Uterus (tissue), 4 donors: Measurements from ENCODE around the gene GARNL3. TPM values are rescaled to one million over a fixed set of nuclear protein-coding genes. Genes with fewer than 3 reads are reported as not detected.

Experiments
- DNase-seq, 2 donors: peaks; one replicate each; pipeline ENCODE4 v3.0.0-alpha.2; 2019 to 2020
- H3K27ac ChIP-seq, 2 donors: fragments of 200-600 bp; sonication (generic); 1 replicate in 1 of 2; 2 replicates in 1 of 2; pipeline ENCODE4 v1.5.1; 2016 to 2018
- H3K27me3 ChIP-seq, 2 donors: fragments of 200-600 bp; sonication (generic); one replicate each; pipeline ENCODE4 v1.5.1; 2018 to 2019; ENCODE audit warnings: control low read depth in 1 of 2
- H3K36me3 ChIP-seq, 2 donors: fragments of 200-600 bp; sonication (generic); one replicate each; pipeline ENCODE4 v1.5.1; 2019; ENCODE audit warnings: control low read depth in 1 of 2
- H3K4me1 ChIP-seq, 2 donors: fragments of 200-600 bp; sonication (generic); one replicate each; pipeline ENCODE4 v1.5.1; 2018 to 2019; ENCODE audit warnings: control low read depth in 1 of 2
- H3K4me3 ChIP-seq, 2 donors: fragments of 200-600 bp; sonication (generic); 1 replicate in 1 of 2; 2 replicates in 1 of 2; pipeline ENCODE4 v1.5.1; 2018 to 2019; ENCODE audit warnings: mild to moderate bottlenecking in 1 of 2
- H3K9me3 ChIP-seq, 2 donors: fragments of 200-600 bp; sonication (generic); one replicate each; pipeline ENCODE4 v1.5.1; 2019; ENCODE audit warnings: control low read depth in 1 of 2
- POLR2A ChIP-seq, 2 donors: fragments of 450-650 bp; IDR thresholded peaks; one replicate each; pipeline ENCODE4 v1.6.1; 2016; ENCODE audit warnings: antibody characterized with exemption in 2 of 2, mild to moderate bottlenecking in 1 of 2, moderate library complexity in 1 of 2
- intact Hi-C: fragments of 100-400 bp; cut with DNase I; formaldehyde crosslinking; loops from one replicate; pipeline ENCODE4 v1.15.1; 2023; ENCODE audit warnings: low total_unique reads
- total RNA-seq, 4 donors: library from RNA; depleted of rRNA in 3 of 4; stranded (reverse); fragments of >200 nt in 3 of 4; gene quantifications; one replicate each; pipeline versions ENCODE4 v1.1.0 to v1.2.4, GENCODE V29; 2014 to 2023
- TF ChIP-seq, protein P1 (sequence below), 4 experiments: fragments of 200-600 bp in 2 of 4; fragments of 450-650 bp in 2 of 4; sonication (generic) in 2 of 4; IDR thresholded peaks; one replicate each; pipeline ENCODE4 v1.5.1; 2016 to 2019; ENCODE audit warnings: antibody characterized with exemption in 4 of 4, mild to moderate bottlenecking in 2 of 4, moderate library complexity in 1 of 4
- donor health status: DM: yes; HTN: yes; CAD: no.

Gene GARNL3
- total RNA-seq, 4 donors from 2014 or later: 9.7 to 79.7 (median 72.0) TPM

DNA sequence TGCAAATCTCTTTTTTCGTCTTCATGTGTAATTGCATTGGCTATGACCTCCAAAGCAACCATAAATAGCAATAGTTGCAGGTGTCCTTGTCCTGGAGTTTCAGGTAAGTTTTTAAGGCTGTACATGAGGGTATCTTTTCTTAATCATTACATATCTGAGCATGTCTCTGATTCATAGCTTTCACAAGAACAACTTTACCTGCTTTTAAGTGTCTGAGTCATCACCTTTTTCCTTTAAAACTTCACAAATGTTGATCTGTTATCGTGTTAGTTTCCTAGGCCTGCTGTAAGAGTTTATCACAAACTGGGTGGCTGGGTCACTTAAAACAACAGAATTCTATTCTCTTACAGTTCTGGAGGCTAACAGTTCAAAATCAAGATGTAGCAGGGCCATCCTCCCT, 13.8 kb downstream of the GARNL3 start:
- DNase-seq: no peak
- intact Hi-C loops: no loop called here
- H3K27ac ChIP-seq: no peak overlapping the region
- H3K4me1 ChIP-seq: no peaks in the 10 kb centered on the region
- no peaks in the 10 kb centered on the region for H3K27me3 ChIP-seq
- H3K4me3 ChIP-seq: no peak overlapping the region
- TF ChIP-seq, protein P1, sequence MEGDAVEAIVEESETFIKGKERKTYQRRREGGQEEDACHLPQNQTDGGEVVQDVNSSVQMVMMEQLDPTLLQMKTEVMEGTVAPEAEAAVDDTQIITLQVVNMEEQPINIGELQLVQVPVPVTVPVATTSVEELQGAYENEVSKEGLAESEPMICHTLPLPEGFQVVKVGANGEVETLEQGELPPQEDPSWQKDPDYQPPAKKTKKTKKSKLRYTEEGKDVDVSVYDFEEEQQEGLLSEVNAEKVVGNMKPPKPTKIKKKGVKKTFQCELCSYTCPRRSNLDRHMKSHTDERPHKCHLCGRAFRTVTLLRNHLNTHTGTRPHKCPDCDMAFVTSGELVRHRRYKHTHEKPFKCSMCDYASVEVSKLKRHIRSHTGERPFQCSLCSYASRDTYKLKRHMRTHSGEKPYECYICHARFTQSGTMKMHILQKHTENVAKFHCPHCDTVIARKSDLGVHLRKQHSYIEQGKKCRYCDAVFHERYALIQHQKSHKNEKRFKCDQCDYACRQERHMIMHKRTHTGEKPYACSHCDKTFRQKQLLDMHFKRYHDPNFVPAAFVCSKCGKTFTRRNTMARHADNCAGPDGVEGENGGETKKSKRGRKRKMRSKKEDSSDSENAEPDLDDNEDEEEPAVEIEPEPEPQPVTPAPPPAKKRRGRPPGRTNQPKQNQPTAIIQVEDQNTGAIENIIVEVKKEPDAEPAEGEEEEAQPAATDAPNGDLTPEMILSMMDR (IDR thresholded peaks at IDR 0.05): no peak
- TF ChIP-seq POLR2A (IDR thresholded peaks at IDR 0.05): no peak
- no peaks in the 10 kb centered on the region for H3K36me3 ChIP-seq
- no peaks in the 10 kb centered on the region for H3K9me3 ChIP-seq

GRCh38 chr9:127279717-127280285, 15.2 kb downstream of the GARNL3 start:
- Histone ChIP-seq H3K4me3 (no peak overlapping the region), H3K27me3 (no peaks in the 10 kb centered on the region), H3K27ac (no peak overlapping the region), H3K36me3 (no peaks in the 10 kb centered on the region), H3K4me1 (no peaks in the 10 kb centered on the region), H3K9me3 (no peaks in the 10 kb centered on the region)
- TF ChIP-seq, protein P1 (IDR thresholded peaks at IDR 0.05): no peak
- TF ChIP-seq POLR2A (IDR thresholded peaks at IDR 0.05): no peak
- DNase-seq: no peak
- intact Hi-C loops: no loop called here

DNA sequence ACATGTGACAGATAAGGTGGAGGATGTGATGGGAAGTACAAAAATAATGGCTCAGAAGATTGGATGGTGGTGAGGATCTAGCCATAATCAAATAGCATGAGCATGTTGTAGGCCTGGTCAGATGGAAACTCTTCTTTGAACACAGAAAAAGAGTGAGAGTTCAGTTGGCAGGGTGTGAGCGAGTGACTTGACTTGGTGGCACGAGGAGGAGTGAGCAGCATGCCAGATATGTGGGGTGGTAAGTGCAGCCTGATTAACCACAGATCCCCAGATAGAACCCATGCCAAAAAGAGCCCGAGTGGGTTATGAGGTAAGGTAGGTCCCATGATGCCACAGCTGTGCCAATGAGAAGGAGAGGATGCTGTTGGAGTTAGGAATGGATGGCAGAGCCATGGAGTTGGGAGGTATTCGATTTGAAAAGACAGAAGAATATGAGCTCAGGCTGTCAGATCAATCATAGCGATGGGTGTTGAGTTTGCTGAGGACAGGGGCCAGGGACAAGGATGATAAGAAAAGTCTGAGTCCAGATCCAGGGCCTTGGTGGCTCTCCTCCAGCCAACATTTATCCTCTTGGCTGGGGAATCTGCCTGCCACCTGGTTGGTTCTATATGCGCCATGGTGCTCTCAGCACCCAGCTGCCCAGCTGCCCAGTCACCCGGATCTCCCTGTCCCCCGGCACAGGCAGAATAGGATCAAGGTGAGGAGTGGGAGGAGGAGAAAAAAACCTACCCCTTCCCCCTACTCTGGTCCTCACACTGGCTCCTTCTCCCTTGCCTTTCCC, 16.5 kb downstream of the GARNL3 start:
- no peak overlapping the region for H3K4me3 ChIP-seq
- no peak for DNase-seq
- H3K36me3 ChIP-seq: no peaks in the 10 kb centered on the region
- intact Hi-C loops: no loop called here
- no peaks in the 10 kb centered on the region for H3K27me3 ChIP-seq
- H3K27ac ChIP-seq: no peak overlapping the region
- TF ChIP-seq, protein P1 (IDR thresholded peaks at IDR 0.05): no peak
- no peak for TF ChIP-seq POLR2A (IDR thresholded peaks at IDR 0.05)
- no peaks in the 10 kb centered on the region for H3K9me3 ChIP-seq
- no peaks in the 10 kb centered on the region for H3K4me1 ChIP-seq

GRCh38 chr9:127281891-127282290, 17.3 kb downstream of the GARNL3 start:
- no peaks in the 10 kb centered on the region for H3K27me3 ChIP-seq
- no peaks in the 10 kb centered on the region for H3K4me1 ChIP-seq
- H3K27ac ChIP-seq: no peak overlapping the region
- no peaks in the 10 kb centered on the region for H3K9me3 ChIP-seq
- H3K4me3 ChIP-seq: no peak overlapping the region
- H3K36me3 ChIP-seq: no peaks in the 10 kb centered on the region
- no peak for TF ChIP-seq POLR2A (IDR thresholded peaks at IDR 0.05)
- TF ChIP-seq, protein P1 (IDR thresholded peaks at IDR 0.05): no peak
- intact Hi-C loops: no loop called here
- no peak for DNase-seq

- Histone ChIP-seq H3K36me3 (no peaks in the 10 kb centered on the region), H3K9me3 (no peaks in the 10 kb centered on the region), H3K27ac (no peak overlapping the region), H3K4me1 (no peaks in the 10 kb centered on the region), H3K27me3 (no peaks in the 10 kb centered on the region), H3K4me3 (no peak overlapping the region)
- no peak for TF ChIP-seq POLR2A (IDR thresholded peaks at IDR 0.05)
- TF ChIP-seq, protein P1 (IDR thresholded peaks at IDR 0.05): no peak
- intact Hi-C loops: no loop called here
- no peak for DNase-seq
These were observed 18.0 kb downstream of the GARNL3 start for GRCh38 chr9:127282611-127283010.
